GM18498 (cell line): ENCODE measurements around the gene NCS1.

ENCODE experiments used
- ATAC-seq: cut with Tn5 transposase; IDR thresholded peaks from one replicate; pipeline ENCODE4 v1.9.1; 2021; ENCODE audit warnings: mild to moderate bottlenecking, moderate library complexity; ENCODE audit not compliant: unreplicated experiment

Gene NCS1

GRCh38 chr9:130147198-130147597, 25.0 kb upstream of the NCS1 start:
- ATAC-seq, result no peak

- no peak for ATAC-seq
These were observed 24.3 kb upstream of the NCS1 start for GRCh38 chr9:130147910-130148309.

GRCh38 chr9:130149031-130149430, 23.2 kb upstream of the NCS1 start:
- ATAC-seq, result no peak

- no peak for ATAC-seq
These were observed 22.4 kb upstream of the NCS1 start for GRCh38 chr9:130149654-130150286.

GRCh38 chr9:130150779-130151382, 21.3 kb upstream of the NCS1 start:
- no peak for ATAC-seq

- ATAC-seq, result no peak
These were observed 17.4 kb upstream of the NCS1 start for GRCh38 chr9:130154816-130155215.

GRCh38 chr9:130155647-130156046, 16.6 kb upstream of the NCS1 start:
- ATAC-seq, result no peak

GRCh38 chr9:130156672-130157071, 15.5 kb upstream of the NCS1 start:
- no peak for ATAC-seq

- ATAC-seq, result no peak
These were observed 15.1 kb upstream of the NCS1 start for GRCh38 chr9:130157079-130157478.

- no peak for ATAC-seq
These were observed 14.2 kb upstream of the NCS1 start for GRCh38 chr9:130158001-130158400.

- no peak for ATAC-seq
These were observed 13.1 kb upstream of the NCS1 start for GRCh38 chr9:130159057-130159456.

GRCh38 chr9:130159915-130160670, 12.1 kb upstream of the NCS1 start:
- ATAC-seq, result no peak

- no peak for ATAC-seq
These were observed 11.2 kb upstream of the NCS1 start for GRCh38 chr9:130160862-130161470.

- ATAC-seq, result no peak
These were observed 6.6 kb upstream of the NCS1 start for GRCh38 chr9:130165579-130165978.

- ATAC-seq, result no peak
These were observed 5.8 kb upstream of the NCS1 start for GRCh38 chr9:130166399-130166798.

GRCh38 chr9:130167927-130168326, 4.3 kb upstream of the NCS1 start:
- no peak for ATAC-seq

GRCh38 chr9:130171226-130172148, 717 bp upstream of the NCS1 start:
- ATAC-seq, result no peak

GRCh38 chr9:130172858-130173665, 858 bp downstream of the NCS1 start:
- ATAC-seq, result no peak

GRCh38 chr9:130173666-130173983, 1.4 kb downstream of the NCS1 start:
- ATAC-seq, result no peak

- no peak for ATAC-seq
These were observed 1.8 kb downstream of the NCS1 start for GRCh38 chr9:130174025-130174424.
